ENCODE data around the gene TSPAN14.
"Not testable (repeated sequence)": the region's sequence is repeated elsewhere in the genome, so short reads cannot be mapped to it uniquely, and the experiment has no call there.

TSPAN14 gene

DNA sequence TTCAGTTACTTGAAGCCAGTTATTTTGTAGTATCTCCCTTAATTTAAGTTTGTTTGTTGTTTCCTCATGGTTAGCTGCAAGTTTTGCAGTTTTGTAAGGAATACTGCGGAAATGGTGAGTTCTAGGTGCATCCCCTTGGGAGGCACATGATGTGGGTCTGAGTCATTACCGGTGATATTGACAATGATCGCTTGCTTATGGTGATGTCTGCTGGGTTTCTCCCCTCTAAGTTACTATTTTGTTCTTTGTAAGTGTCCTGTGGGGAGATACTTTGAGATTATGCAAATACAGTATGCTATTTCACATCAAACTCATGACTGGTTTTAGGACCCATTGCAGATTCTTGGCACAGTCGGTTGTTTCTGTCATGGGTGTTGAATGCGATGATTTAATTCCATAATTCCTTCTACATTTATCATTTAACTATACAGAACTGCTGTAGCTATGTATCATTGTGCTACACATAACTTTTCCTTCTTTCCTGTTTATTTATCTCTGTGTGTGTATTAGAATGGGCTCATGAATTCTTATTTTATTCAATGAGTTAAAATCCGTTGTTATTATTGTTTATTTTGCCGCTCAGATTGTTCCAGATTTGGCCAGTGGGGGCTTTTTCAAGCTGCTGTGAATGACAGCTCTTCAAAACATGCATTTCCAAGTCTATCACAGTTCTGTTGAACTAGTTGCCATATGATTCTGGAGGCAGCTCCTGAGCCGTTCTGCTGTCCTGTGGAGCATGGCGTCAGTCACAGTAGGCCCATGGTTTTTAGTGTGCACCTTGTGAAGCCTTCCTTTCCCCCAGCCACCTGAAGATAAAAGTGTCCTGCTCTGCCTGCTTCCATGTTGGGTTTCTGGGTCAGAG lies 18.4 kb downstream of the TSPAN14 start:
- peak; percentile 73 for DNase-seq

DNA sequence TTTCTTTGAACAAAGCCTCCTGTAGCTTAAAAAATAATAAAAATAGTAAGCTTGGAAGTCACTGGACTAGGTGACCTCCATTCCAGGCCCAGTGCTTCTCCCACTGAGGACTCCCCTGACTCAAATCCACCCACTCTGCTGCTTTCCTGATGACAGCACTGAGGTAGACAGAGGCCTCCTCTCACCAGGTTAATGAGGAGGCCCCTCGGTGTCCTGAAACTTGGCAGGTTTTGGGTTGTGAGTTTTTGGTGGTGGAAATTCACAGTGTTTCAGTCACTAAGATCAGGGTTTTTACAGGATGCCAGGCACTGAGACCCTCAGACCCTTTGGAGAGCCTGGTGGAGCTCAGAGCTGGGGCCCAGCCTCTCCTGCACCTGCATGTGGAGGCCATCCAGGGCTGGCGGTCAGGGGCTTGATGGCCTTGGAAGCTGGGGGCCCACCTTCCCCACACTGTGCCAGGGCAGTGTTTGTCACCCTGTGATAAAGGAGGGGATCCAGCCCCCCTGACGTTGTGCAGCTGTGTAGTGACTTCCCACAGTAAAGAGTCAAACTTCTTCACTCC lies 19.1 kb downstream of the TSPAN14 start:
- DNase-seq = no peak

- peak; percentile 73 for DNase-seq
Measured at GRCh38 chr10:80473692-80474596, 19.8 kb downstream of the TSPAN14 start.

DNA sequence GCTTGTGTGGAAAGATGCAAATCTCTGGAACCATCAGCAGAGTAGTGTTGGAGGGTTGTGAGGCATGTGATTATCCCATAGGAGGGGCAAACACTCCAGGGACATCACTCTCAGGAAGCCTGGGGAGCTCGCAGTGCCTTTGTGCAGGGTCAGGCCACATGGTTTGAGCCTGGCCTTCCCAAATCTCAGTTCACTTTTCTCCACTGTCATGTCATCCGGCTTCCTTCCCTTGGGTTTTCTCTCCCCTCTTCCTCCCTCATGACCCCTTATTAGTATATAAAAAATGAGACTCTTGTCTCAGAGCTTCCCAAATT lies 20.4 kb downstream of the TSPAN14 start:
- DNase-seq = no peak

GRCh38 chr10:80474941-80475340 lies 20.8 kb downstream of the TSPAN14 start:
- DNase-seq = no peak

- not testable (repeated sequence) for DNase-seq
Measured at GRCh38 chr10:80475641-80476040, 21.5 kb downstream of the TSPAN14 start.

GRCh38 chr10:80476685-80477084 lies 22.6 kb downstream of the TSPAN14 start:
- DNase-seq = no peak

DNA sequence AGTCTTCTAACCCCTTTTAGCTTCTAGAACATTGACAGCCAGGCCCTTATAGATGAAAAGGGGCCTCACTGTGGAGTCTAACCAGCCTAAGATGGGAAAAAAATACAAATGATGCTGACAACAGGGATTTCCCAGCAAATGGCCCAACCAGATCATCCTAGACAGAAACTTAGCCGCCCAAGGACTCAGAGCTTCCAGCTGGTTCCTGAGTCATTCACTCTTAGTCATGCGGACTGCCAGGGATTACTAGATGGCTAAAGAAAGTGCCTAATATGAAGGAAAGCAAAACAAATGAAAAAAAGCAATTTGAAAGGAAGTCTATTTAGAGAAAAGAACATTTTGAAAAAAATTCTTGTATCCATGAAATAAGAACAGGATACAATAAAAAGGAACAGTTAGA lies 23.7 kb downstream of the TSPAN14 start:
- peak; percentile 83 for DNase-seq

- not testable (repeated sequence) for DNase-seq
Measured at GRCh38 chr10:80480373-80480772, 26.3 kb downstream of the TSPAN14 start.

- DNase-seq = no peak
Measured at GRCh38 chr10:80480852-80481251, 26.7 kb downstream of the TSPAN14 start.

GRCh38 chr10:80484243-80484642 lies 30.1 kb downstream of the TSPAN14 start:
- no peak for DNase-seq

GRCh38 chr10:80484676-80485075 lies 30.6 kb downstream of the TSPAN14 start:
- DNase-seq = no peak

DNA sequence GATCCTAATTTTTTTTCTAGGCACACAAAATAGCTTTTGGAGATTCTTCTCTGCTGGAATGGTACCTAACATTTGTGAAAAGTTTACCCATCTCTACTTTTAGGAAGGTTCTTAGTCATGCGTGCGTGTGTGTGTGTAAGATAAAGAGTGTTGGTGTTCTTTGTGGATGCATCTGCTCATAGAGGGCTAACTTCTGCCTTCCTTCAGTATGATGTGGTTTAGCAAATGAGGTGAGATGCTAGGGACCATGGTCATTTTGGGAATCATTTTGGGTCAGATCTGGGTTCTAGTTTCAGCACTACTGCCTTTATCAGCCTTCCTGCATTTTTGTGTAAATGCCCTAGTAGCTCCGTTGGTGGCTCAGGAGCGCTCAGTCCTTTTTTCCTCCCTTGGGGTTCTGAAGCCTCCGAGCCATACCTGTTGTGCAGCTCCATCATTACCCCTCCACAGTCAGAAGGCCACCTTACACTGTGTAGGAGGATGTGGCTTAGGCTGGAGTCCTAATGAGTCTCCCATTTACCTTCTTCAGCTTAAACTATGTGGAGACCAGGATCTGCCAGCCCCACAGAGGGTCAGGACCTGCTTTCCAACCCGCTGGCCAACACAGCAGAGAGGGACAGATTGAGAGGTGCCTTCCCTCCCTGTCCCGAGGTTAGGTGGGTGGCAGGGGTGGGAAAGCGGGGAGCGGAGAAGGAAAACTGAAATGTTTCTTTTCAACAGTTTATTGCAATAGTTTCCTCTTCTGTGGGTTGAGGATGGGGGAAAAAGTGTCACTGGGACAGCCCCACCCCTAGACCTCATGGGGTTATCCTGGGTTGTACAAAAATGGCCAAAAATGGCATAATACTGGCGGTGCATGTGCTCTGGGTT lies 31.2 kb downstream of the TSPAN14 start:
- no peak for DNase-seq

- DNase-seq = no peak
Measured at GRCh38 chr10:80485946-80486764, 32.0 kb downstream of the TSPAN14 start.

- DNase-seq = no peak
Measured at GRCh38 chr10:80486785-80487420, 32.8 kb downstream of the TSPAN14 start.

- no peak for DNase-seq
Measured at GRCh38 chr10:80487421-80487785, 33.3 kb downstream of the TSPAN14 start.

- DNase-seq = no peak
Measured at GRCh38 chr10:80487791-80488538, 33.9 kb downstream of the TSPAN14 start.

DNA sequence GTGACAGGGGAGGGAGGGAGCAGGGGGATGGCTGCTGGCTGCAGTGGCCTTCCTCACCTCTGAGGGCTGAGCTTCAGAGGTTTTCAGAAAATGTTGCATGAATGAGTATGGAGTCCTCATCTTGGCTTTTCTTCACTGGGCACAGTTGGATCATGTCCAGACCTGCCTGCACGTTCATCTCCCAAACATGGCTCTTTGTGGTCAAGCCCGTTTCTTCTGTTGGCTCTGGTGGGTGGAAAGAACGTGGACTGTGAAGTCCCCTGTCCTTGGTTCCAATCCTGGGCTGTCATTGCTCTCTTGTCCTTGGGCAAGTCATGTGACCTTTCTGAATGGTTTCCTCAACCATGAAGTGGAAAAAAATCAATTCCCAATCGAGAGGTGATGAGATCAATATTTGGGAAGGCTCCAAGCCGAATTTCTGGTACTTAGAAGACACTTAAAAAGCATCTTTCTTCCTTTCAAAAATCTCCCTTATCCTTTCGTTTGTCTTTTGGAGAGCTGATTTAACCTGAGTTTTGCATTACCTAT lies 34.5 kb downstream of the TSPAN14 start:
- no peak for DNase-seq

DNA sequence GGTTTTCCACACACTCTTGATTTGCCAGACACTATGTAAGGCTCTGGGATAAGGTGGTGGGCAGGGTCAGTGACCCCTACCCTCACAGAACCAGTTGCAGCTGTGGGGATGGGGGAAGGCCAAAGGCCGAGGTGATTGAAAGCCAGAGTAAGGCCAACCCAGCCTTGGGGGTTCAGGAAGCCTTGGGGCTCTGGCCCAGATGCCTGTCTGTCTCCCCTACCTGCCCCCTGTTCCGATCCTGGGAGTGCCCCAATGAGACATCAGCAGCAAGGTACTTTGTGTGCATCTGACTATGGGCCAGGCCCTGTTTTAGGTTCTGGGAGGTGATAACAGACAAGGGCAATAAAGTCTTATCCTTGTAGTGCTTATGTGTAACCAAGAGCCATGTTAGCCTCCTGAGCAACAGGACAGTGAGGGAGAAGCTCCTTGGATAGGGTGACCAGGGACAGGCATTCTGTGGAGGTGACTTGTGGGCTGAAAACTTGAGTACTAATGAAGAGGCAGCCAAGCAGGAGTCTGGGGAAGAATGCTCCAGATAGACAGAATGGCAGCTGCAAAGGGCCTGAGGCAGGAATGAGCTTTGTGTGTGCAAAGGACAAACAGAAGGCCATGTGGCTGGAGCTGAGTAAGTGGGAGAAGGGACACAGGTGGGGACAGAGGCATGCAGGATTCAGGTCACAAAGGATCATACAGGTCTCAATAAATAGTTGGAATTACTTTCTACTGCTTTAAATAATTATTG lies 35.4 kb downstream of the TSPAN14 start:
- DNase-seq = no peak
